Lung (tissue), 13 donors: ENCODE results near the gene GPR4. TPM values are rescaled to one million over a fixed set of nuclear protein-coding genes. Genes with fewer than 3 reads are reported as not detected.

ENCODE experiments used
- ATAC-seq: fragments of 200-7000 bp; cut with Tn5 transposase; one replicate; pipeline ENCODE4 v1.9.1; 2020; ENCODE audit warnings: moderate number of reproducible peaks; ENCODE audit not compliant: insufficient read depth, low FRiP score
- DNase-seq, 3 donors: peaks; one replicate each; pipeline ENCODE4 v3.0.0-alpha.2; 2013 to 2017
- H3K27ac ChIP-seq, 2 donors: one replicate each; pipeline ENCODE4 v1.5.1; 2013; ENCODE audit warnings: mild to moderate bottlenecking in 2 of 2, moderate library complexity in 2 of 2, control low read depth in 1 of 2, inconsistent platforms in 1 of 2, low read depth in 1 of 2, low read length in 1 of 2
- H3K27me3 ChIP-seq, 3 donors: one replicate each; pipeline ENCODE4 v1.5.1; 2013; ENCODE audit warnings: low read length in 2 of 3; ENCODE audit not compliant: control insufficient read depth in 3 of 3, insufficient read depth in 3 of 3
- H3K36me3 ChIP-seq, 4 donors: one replicate each; pipeline ENCODE4 v1.5.1; 2013; ENCODE audit warnings: low read length in 4 of 4, mild to moderate bottlenecking in 1 of 4, moderate library complexity in 1 of 4; ENCODE audit not compliant: control insufficient read depth in 4 of 4, insufficient read depth in 4 of 4
- H3K4me1 ChIP-seq, 5 donors: one replicate each; pipeline ENCODE4 v1.5.1; 2013; ENCODE audit warnings: low read length in 5 of 5, mild to moderate bottlenecking in 2 of 5, moderate library complexity in 1 of 5; ENCODE audit not compliant: control insufficient read depth in 5 of 5, insufficient read depth in 5 of 5
- H3K4me3 ChIP-seq: one replicate; pipeline ENCODE4 v1.5.1; 2013; ENCODE audit warnings: mild to moderate bottlenecking, control low read depth, moderate library complexity
- H3K9ac ChIP-seq, 2 donors: one replicate each; pipeline ENCODE4 v1.5.1; 2013; ENCODE audit warnings: low read length in 2 of 2, control low read depth in 1 of 2; ENCODE audit not compliant: insufficient read depth in 1 of 2
- H3K9me3 ChIP-seq, 4 donors: one replicate each; pipeline ENCODE4 v1.5.1; 2013; ENCODE audit warnings: low read length in 3 of 4, mild to moderate bottlenecking in 1 of 4, moderate library complexity in 1 of 4; ENCODE audit not compliant: control insufficient read depth in 4 of 4, insufficient read depth in 3 of 4
- WGBS, 2 donors: extraction: QIAGEN DNeasy Blood & Tissue Kit; methylation state at CpG; one replicate each; pipeline ENCODE4 v1.1.7; 2013; 5-methylcytosine and 5-hydroxymethylcytosine counted together
- polyA plus RNA-seq, 2 donors: library from polyadenylated mRNA; stranded (reverse); fragments of 200-250 nt; gene quantifications; one replicate each; pipeline ENCODE4 v1.2.1, GENCODE V29; 2013
- small RNA-seq: library from RNA; depleted of rRNA; stranded (forward); fragments of <200 nt; gene quantifications from one replicate; pipeline ENCODE3, GENCODE V24; 2014; ENCODE audit warnings: low replicate concordance
- total RNA-seq, 2 donors: library from RNA; depleted of rRNA in 1 of 2; stranded (reverse); fragments of >200 nt in 1 of 2; gene quantifications; one replicate each; pipeline ENCODE4 v1.2.1, GENCODE V29; 2014 to 2021
- TF ChIP-seq, protein P1 (sequence below): IDR thresholded peaks from 2 replicates; pipeline ENCODE4 v1.5.1; 2012; ENCODE audit warnings: mild to moderate bottlenecking; ENCODE audit errors: control extremely low read depth, extremely low read depth
- donor health status: control.
- donor health status: control.
- donor health status: Bipolar disorder and iron deficiency.
- donor health status: healthy.
- donor health status: DM: yes; HTN: yes; CAD: no.

The GPR4 gene
- total and polyA plus RNA-seq, 4 donors: 1.3 to 12.8 (median 11.8) TPM

GRCh38 chr19:45547965-45548609 is 53.9 kb downstream of the GPR4 start:
- ATAC-seq (no peak), DNase-seq (no peak)
- Histone ChIP-seq H3K27ac (no peak overlapping the region), H3K9me3 (no peaks in the 10 kb centered on the region), H3K9ac (no peak overlapping the region), H3K27me3 (no peaks in the 10 kb centered on the region), H3K4me3 (no peak overlapping the region), H3K4me1 (peaks cover 0 to 2% (median 0%) of the 10 kb centered on the region in 5 donors), H3K36me3 (peaks cover 0 to 3% (median under 1%) of the 10 kb centered on the region in 4 donors)
- WGBS, 2 donors: 84 to 92% methylated on average over 9 of the region's 9 CpGs
- TF ChIP-seq, protein P1, sequence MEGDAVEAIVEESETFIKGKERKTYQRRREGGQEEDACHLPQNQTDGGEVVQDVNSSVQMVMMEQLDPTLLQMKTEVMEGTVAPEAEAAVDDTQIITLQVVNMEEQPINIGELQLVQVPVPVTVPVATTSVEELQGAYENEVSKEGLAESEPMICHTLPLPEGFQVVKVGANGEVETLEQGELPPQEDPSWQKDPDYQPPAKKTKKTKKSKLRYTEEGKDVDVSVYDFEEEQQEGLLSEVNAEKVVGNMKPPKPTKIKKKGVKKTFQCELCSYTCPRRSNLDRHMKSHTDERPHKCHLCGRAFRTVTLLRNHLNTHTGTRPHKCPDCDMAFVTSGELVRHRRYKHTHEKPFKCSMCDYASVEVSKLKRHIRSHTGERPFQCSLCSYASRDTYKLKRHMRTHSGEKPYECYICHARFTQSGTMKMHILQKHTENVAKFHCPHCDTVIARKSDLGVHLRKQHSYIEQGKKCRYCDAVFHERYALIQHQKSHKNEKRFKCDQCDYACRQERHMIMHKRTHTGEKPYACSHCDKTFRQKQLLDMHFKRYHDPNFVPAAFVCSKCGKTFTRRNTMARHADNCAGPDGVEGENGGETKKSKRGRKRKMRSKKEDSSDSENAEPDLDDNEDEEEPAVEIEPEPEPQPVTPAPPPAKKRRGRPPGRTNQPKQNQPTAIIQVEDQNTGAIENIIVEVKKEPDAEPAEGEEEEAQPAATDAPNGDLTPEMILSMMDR: no peak

GRCh38 chr19:45547211-45547770 is 54.7 kb downstream of the GPR4 start:
- Histone ChIP-seq H3K27ac (no peak overlapping the region), H3K9ac (no peak overlapping the region), H3K36me3 (no peaks in the 10 kb centered on the region), H3K4me3 (no peak overlapping the region), H3K9me3 (no peaks in the 10 kb centered on the region), H3K4me1 (peaks cover 0 to 2% (median 0%) of the 10 kb centered on the region in 5 donors), H3K27me3 (no peaks in the 10 kb centered on the region)
- no peak for ATAC-seq
- TF ChIP-seq, protein P1: no peak
- DNase-seq: no peak
- WGBS, 2 donors: 74 to 85% methylated on average over 10 of the region's 10 CpGs

DNA sequence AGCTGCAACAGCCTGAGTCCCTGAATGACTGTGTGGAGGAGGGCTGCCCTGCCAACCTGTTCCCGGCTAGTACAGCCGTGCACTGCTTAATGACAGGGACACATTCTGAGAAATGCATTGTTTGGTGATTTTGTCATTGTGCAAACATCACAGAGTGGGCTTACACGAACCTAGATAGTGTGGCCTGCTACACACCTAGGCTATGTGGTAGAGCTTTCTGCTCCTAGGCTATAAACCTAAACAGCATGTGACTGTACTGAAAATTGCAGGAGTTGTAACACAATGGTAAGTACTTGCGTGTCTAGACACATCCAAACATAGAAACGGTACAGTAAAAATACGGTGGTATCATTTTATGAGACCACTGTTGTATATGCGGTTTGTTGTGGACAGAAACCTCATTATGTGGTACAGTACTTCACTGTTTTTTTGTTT is 59.8 kb downstream of the GPR4 start:
- Histone ChIP-seq H3K4me3 (no peak overlapping the region), H3K9me3 (peaks cover 0 to 2% (median 0%) of the 10 kb centered on the region in 4 donors), H3K27me3 (no peaks in the 10 kb centered on the region), H3K36me3 (no peaks in the 10 kb centered on the region), H3K9ac (no peak overlapping the region), H3K4me1 (no peaks in the 10 kb centered on the region), H3K27ac (no peak overlapping the region)
- 68 to 78% methylated on average over 7 of the region's 7 CpGs for WGBS, 2 donors
- DNase-seq (no peak), ATAC-seq (no peak)
- TF ChIP-seq, protein P1: no peak

Small RNAs within 50 kb of the gene (small RNA-seq; reads per million reads assigned to genes)
- 0.08 reads per million for gene RN7SL836P

Other genes with a start within 250 kb of the GPR4 start
- gene ERCC2, start 231.6 kb downstream of the GPR4 start, total RNA-seq: 10 to 100 TPM; 17.8 to 19.9 TPM
- gene ERCC2, start 231.6 kb downstream of the GPR4 start, polyA plus RNA-seq: 10 to 100 TPM; 11.9 to 14.9 TPM
- 10 to 100 TPM; 14.0 to 37.3 TPM for gene PPP1R13L, start 197.1 kb downstream of the GPR4 start, total RNA-seq
- 10 to 100 TPM; 32.0 to 34.0 TPM for gene PPP1R13L, start 197.1 kb downstream of the GPR4 start, polyA plus RNA-seq
- 1 to 10 TPM; 3.6 to 8.3 TPM for gene POLR1G, start 195.6 kb downstream of the GPR4 start, total RNA-seq
- 1 to 10 TPM; 5.2 to 6.6 TPM for gene POLR1G, start 195.6 kb downstream of the GPR4 start, polyA plus RNA-seq
- gene ERCC1, start 178.3 kb downstream of the GPR4 start, total RNA-seq: 10 to 100 TPM; 72.4 to 82.3 TPM
- 10 to 100 TPM; 53.2 to 54.0 TPM for gene ERCC1, start 178.3 kb downstream of the GPR4 start, polyA plus RNA-seq
- 10 to 100 TPM in 1 of 2 donors, 1 to 10 TPM in 1; 9.9 to 24.2 TPM for gene FOSB, start 134.2 kb downstream of the GPR4 start, total RNA-seq
- gene FOSB, start 134.2 kb downstream of the GPR4 start, polyA plus RNA-seq: 10 to 100 TPM in 1 of 2 donors, 1 to 10 TPM in 1; 7.9 to 22.8 TPM
- 10 to 100 TPM in 1 of 2 donors, 1 to 10 TPM in 1; 5.4 to 10.9 TPM for gene RTN2, start 105.2 kb downstream of the GPR4 start, total RNA-seq
- gene RTN2, start 105.2 kb downstream of the GPR4 start, polyA plus RNA-seq: 10 to 100 TPM in 1 of 2 donors, 1 to 10 TPM in 1; 8.3 to 10.3 TPM
- 1 to 10 TPM in 1 of 2 donors, under 1 TPM in 1; 0.37 to 2.3 TPM for gene PPM1N, start 103.8 kb downstream of the GPR4 start, total RNA-seq
- gene PPM1N, start 103.8 kb downstream of the GPR4 start, polyA plus RNA-seq: 1 to 10 TPM; 1.0 to 8.1 TPM
- gene VASP, start 94.7 kb downstream of the GPR4 start, total RNA-seq: 100 to 1,000 TPM in 1 of 2 donors, 10 to 100 TPM in 1; 49.1 to 211 TPM
- gene VASP, start 94.7 kb downstream of the GPR4 start, polyA plus RNA-seq: 100 to 1,000 TPM; 129 to 237 TPM
- 10 to 100 TPM in 1 of 2 donors, 1 to 10 TPM in 1; 3.5 to 13.6 TPM for gene OPA3, start 17.4 kb downstream of the GPR4 start, total RNA-seq
- 1 to 10 TPM; 5.5 to 9.9 TPM for gene OPA3, start 17.4 kb downstream of the GPR4 start, polyA plus RNA-seq
- 10 to 100 TPM; 31.9 to 74.5 TPM for gene EML2, start 37.2 kb upstream of the GPR4 start, total RNA-seq
- 10 to 100 TPM; 32.5 to 47.7 TPM for gene EML2, start 37.2 kb upstream of the GPR4 start, polyA plus RNA-seq
- 10 to 100 TPM in 1 of 2 donors, 1 to 10 TPM in 1; 4.7 to 14.9 TPM for gene GIPR, start 66.0 kb upstream of the GPR4 start, total RNA-seq
- 1 to 10 TPM; 2.2 to 6.4 TPM for gene GIPR, start 66.0 kb upstream of the GPR4 start, polyA plus RNA-seq
- 100 to 1,000 TPM; 151 to 319 TPM for gene SNRPD2, start 89.7 kb upstream of the GPR4 start, total RNA-seq
- gene SNRPD2, start 89.7 kb upstream of the GPR4 start, polyA plus RNA-seq: 100 to 1,000 TPM; 354 to 410 TPM
- 10 to 100 TPM in 1 of 2 donors, 1 to 10 TPM in 1; 6.3 to 12.2 TPM for gene QPCTL, start 90.5 kb upstream of the GPR4 start, total RNA-seq
- 10 to 100 TPM in 1 of 2 donors, 1 to 10 TPM in 1; 6.7 to 13.3 TPM for gene QPCTL, start 90.5 kb upstream of the GPR4 start, polyA plus RNA-seq
- 10 to 100 TPM; 11.2 to 19.0 TPM for gene FBXO46, start 128.7 kb upstream of the GPR4 start, total RNA-seq
- 1 to 10 TPM; 7.6 to 8.3 TPM for gene FBXO46, start 128.7 kb upstream of the GPR4 start, polyA plus RNA-seq
- not detected for gene MEIOSIN, start 131.2 kb upstream of the GPR4 start, total RNA-seq
- gene MEIOSIN, start 131.2 kb upstream of the GPR4 start, polyA plus RNA-seq: not detected
- gene SIX5, start 167.0 kb upstream of the GPR4 start, total RNA-seq: 10 to 100 TPM; 13.5 to 17.4 TPM
- gene SIX5, start 167.0 kb upstream of the GPR4 start, polyA plus RNA-seq: 10 to 100 TPM; 11.7 to 12.7 TPM
- gene DMPK, start 180.3 kb upstream of the GPR4 start, total RNA-seq: 10 to 100 TPM; 32.4 to 70.4 TPM
- gene DMPK, start 180.3 kb upstream of the GPR4 start, polyA plus RNA-seq: 10 to 100 TPM; 35.0 to 45.7 TPM
- 10 to 100 TPM; 25.4 to 58.2 TPM for gene DMWD, start 190.6 kb upstream of the GPR4 start, total RNA-seq
- 10 to 100 TPM; 21.2 to 28.3 TPM for gene DMWD, start 190.6 kb upstream of the GPR4 start, polyA plus RNA-seq
- gene RSPH6A, start 213.1 kb upstream of the GPR4 start, total RNA-seq: under 1 TPM in 1 of 2 donors, not detected in 1; 0.34 TPM
- under 1 TPM in 1 of 2 donors, not detected in 1; 0.06 TPM for gene RSPH6A, start 213.1 kb upstream of the GPR4 start, polyA plus RNA-seq